DOHH2 (cell line): Measurements from ENCODE around the gene CUL3.
"Not testable (repeated sequence)": the region's sequence is repeated elsewhere in the genome, so short reads cannot be mapped to it uniquely, and the experiment has no call there.

Experiments
- H3F3A ChIP-seq: fragments of 200-600 bp; sonication (generic), shearing (Covaris generic); 2 replicates; pipeline ENCODE4 v1.6.0; 2016; ENCODE audit warnings: antibody characterized with exemption, mild to moderate bottlenecking; ENCODE audit not compliant: control insufficient read depth, insufficient read depth
- H3K27ac ChIP-seq: fragments of 200-600 bp; sonication (generic); 2 replicates; pipeline ENCODE4 v1.5.1; 2014; ENCODE audit warnings: low read depth, mild to moderate bottlenecking, low read length, moderate library complexity
- H3K27me3 ChIP-seq: fragments of 200-600 bp; sonication (generic); 2 replicates; pipeline ENCODE4 v1.6.1; 2014; ENCODE audit warnings: mild to moderate bottlenecking, low read length, mixed read lengths; ENCODE audit not compliant: control insufficient read depth
- H3K36me3 ChIP-seq: fragments of 200-600 bp; sonication (generic); 2 replicates; pipeline ENCODE4 v1.6.1; 2014; ENCODE audit warnings: mild to moderate bottlenecking, low read length, moderate library complexity, mixed read lengths; ENCODE audit not compliant: control insufficient read depth
- H3K4me1 ChIP-seq: fragments of 200-600 bp; sonication (generic); 2 replicates; pipeline ENCODE4 v1.6.1; 2014; ENCODE audit warnings: mild to moderate bottlenecking, low read length, mixed read lengths; ENCODE audit not compliant: control insufficient read depth
- H3K4me2 ChIP-seq: fragments of 200-600 bp; sonication (generic); 2 replicates; pipeline ENCODE4 v1.6.0; 2014; ENCODE audit warnings: mild to moderate bottlenecking, low read length, moderate library complexity
- H3K4me3 ChIP-seq: fragments of 200-600 bp; sonication (generic); 2 replicates; pipeline ENCODE4 v1.5.1; 2014; ENCODE audit warnings: mild to moderate bottlenecking, low read length, mixed read lengths
- H3K79me2 ChIP-seq: fragments of 200-600 bp; sonication (generic); 2 replicates; pipeline ENCODE4 v1.6.1; 2014; ENCODE audit warnings: mild to moderate bottlenecking, low read length, mixed read lengths; ENCODE audit not compliant: control insufficient read depth
- H3K9me2 ChIP-seq: fragments of 200-600 bp; sonication (generic); replicated peaks from 2 replicates; pipeline ENCODE4 v1.6.1; 2014; ENCODE audit warnings: mild to moderate bottlenecking, low read length, mixed read lengths; ENCODE audit not compliant: control insufficient read depth
- H3K9me3 ChIP-seq: fragments of 200-600 bp; sonication (generic); 2 replicates; pipeline ENCODE4 v1.6.1; 2014; ENCODE audit warnings: antibody characterized with exemption, low read length, mixed read lengths; ENCODE audit not compliant: control insufficient read depth, insufficient read depth
- H4K20me1 ChIP-seq: fragments of 200-600 bp; sonication (generic); 2 replicates; pipeline ENCODE4 v1.6.0; 2014; ENCODE audit warnings: low read depth, mild to moderate bottlenecking, antibody characterized with exemption, low read length, moderate library complexity; ENCODE audit not compliant: control insufficient read depth, insufficient read depth
- EZH2phosphoT487 ChIP-seq: fragments of 200-600 bp; sonication (generic); IDR thresholded peaks from 2 replicates; pipeline ENCODE4 v1.6.1; 2017; ENCODE audit warnings: borderline replicate concordance, mild to moderate bottlenecking, antibody characterized with exemption, low read length, moderate library complexity, mixed read lengths
- TF ChIP-seq, protein P1 (sequence below): fragments of 200-600 bp; sonication (generic); IDR thresholded peaks from one replicate; pipeline ENCODE4 v1.5.1; 2014; ENCODE audit warnings: antibody characterized with exemption, mild to moderate bottlenecking, low read depth, low read length; ENCODE audit not compliant: poor library complexity, severe bottlenecking

The CUL3 gene

DNA sequence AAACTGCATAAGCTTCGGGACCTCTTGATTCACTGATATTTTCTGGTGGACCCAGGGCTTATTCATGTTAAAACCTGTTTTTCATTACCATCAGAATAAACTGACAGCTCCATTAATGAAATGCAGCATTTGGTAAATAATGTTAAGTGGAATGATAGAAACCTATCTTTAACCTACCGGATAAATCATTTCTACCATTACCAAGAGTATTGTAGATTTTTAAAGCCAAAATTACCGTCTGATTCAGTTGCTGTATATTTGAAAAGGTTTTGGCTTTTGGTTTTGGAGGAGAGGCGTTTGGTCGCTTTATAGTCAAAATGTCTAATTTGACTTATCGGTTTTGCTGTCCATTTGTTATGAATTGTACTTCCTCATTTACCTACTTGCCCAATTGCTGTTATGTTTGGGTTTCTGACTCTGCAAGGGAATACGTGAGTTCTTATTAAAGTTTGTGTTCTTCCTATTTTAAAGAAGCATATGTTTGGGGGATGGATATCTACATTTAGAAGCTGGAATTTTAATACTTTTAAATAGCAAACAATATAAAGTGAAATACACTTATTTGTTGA lies 1.0 kb upstream of the CUL3 start:
- Histone ChIP-seq H3F3A (peaks cover 13% of the 10 kb centered on the region; the same call in 1 of the 2 replicates), H3K4me3 (peak overlapping the region; percentile 88)
- TF ChIP-seq, protein P1, sequence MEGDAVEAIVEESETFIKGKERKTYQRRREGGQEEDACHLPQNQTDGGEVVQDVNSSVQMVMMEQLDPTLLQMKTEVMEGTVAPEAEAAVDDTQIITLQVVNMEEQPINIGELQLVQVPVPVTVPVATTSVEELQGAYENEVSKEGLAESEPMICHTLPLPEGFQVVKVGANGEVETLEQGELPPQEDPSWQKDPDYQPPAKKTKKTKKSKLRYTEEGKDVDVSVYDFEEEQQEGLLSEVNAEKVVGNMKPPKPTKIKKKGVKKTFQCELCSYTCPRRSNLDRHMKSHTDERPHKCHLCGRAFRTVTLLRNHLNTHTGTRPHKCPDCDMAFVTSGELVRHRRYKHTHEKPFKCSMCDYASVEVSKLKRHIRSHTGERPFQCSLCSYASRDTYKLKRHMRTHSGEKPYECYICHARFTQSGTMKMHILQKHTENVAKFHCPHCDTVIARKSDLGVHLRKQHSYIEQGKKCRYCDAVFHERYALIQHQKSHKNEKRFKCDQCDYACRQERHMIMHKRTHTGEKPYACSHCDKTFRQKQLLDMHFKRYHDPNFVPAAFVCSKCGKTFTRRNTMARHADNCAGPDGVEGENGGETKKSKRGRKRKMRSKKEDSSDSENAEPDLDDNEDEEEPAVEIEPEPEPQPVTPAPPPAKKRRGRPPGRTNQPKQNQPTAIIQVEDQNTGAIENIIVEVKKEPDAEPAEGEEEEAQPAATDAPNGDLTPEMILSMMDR: no peak
- TF ChIP-seq EZH2phosphoT487: no peak

DNA sequence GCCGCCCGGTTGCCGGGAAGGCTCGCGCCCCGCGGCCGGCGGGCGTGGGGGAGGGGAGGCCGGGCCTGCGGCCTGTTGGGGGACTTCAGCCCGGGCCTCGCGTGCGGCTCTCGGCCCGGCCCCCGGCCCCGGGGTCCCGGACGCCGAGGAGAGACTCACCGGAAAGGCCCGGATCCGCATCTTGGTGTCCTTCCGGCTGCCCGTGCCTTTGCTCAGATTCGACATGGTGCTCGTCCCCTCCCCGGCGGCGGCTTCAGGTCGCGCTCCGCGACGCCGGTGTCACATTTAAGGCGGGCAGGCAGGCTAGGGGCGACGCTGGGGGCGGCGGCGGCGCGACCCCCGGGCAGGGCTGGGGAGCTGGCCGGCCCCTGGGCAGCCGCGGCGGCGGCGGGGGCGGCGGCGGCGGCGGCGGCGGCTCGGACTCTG lies 365 bp downstream of the CUL3 start:
- Histone ChIP-seq H3K4me3 (peak overlapping the region; percentile 75), H3K79me2 (peaks cover 65% of the 10 kb centered on the region), H4K20me1 (peaks cover 36% of the 10 kb centered on the region), H3K36me3 (peaks cover 44% of the 10 kb centered on the region), H3K27ac (peak overlapping the region; percentile 46), H3K27me3 (no peaks in the 10 kb centered on the region), H3K4me2 (peak overlapping the region; percentile 38; the same call in 1 of the 2 replicates), H3K9me3 (no peaks in the 10 kb centered on the region), H3F3A (peaks cover 13% of the 10 kb centered on the region; the same call in 1 of the 2 replicates), H3K9me2 (no peaks in the 10 kb centered on the region), H3K4me1 (peaks cover 57% of the 10 kb centered on the region)
- TF ChIP-seq, protein P1: no peak
- TF ChIP-seq EZH2phosphoT487: no peak

More for the DNA sequence above, 1.0 kb upstream of the CUL3 start:
- Histone ChIP-seq H3K4me2 (peak overlapping the region; percentile 81), H3K9me2 (no peaks in the 10 kb centered on the region), H3K27ac (peak overlapping the region; percentile 76), H3K9me3 (no peaks in the 10 kb centered on the region), H4K20me1 (peaks cover 26% of the 10 kb centered on the region), H3K79me2 (peaks cover 51% of the 10 kb centered on the region), H3K4me1 (peaks cover 47% of the 10 kb centered on the region), H3K27me3 (no peaks in the 10 kb centered on the region), H3K36me3 (peaks cover 31% of the 10 kb centered on the region)

DNA sequence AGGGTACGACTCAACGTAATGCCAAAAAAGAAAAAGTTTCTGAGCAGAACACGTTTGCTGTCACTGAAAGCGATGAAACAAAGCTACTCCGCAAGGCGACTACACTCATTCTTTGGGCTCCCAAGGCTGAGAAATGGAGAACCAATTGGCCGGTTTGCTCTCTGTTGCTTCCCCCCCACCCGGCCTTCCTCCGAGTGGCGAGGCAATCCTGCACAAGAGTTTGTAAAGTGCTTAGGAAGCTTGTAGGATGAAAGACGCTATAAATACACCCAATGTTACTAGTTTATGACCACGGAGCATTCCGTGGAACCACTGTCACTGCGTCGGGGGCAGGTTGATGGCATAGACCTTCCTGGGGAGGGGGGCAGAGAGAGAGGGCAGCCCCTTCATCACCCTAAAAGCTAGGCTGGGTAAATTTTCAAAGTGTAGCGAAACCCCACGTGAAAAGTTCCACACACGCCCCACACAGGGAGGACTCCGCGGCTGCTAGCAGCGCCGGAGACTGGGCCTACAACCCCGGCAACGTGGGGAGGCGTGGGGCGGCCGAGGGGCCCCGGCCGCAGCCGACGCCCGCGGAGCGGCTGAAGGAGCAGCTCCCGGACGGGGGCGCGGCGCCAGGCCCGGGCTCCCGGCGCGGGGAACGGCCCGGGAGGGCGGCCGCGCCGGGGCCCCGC lies 915 bp downstream of the CUL3 start:
- Histone ChIP-seq H3K9me3 (no peaks in the 10 kb centered on the region), H3K27ac (peak overlapping the region; percentile 46), H3K9me2 (no peaks in the 10 kb centered on the region), H3K4me2 (peak overlapping the region; percentile 74), H4K20me1 (peaks cover 41% of the 10 kb centered on the region), H3K27me3 (no peaks in the 10 kb centered on the region), H3K79me2 (peaks cover 71% of the 10 kb centered on the region), H3F3A (peaks cover 13% of the 10 kb centered on the region; the same call in 1 of the 2 replicates), H3K36me3 (peaks cover 50% of the 10 kb centered on the region), H3K4me3 (peak overlapping the region; percentile 99), H3K4me1 (peaks cover 63% of the 10 kb centered on the region)
- TF ChIP-seq EZH2phosphoT487: no peak
- TF ChIP-seq, protein P1: no peak

DNA sequence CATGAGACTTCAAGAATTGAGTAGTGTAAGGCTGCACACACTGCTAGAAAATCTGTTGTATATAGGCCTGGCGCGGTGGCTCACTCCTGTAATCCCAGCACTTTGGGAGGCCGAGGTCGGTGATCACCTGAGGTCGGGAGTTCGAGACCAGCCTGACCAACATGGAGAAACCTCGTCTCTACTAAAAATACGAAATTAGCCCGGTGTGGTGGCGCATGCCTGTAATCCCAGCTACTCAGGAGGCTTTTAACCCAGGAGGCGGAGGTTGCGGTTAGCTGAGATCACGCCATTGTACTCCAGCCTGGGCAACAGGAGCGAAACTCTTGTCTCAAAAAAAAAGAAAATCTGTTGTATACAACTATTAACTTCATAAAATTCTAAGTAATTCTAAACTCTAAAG lies 2.1 kb downstream of the CUL3 start:
- not testable (repeated sequence) for H3K27me3 ChIP-seq, H3K9me3 ChIP-seq, H3K27ac ChIP-seq, H3F3A ChIP-seq, H3K9me2 ChIP-seq
- peaks cover 71% of the 10 kb centered on the region for H3K4me1 ChIP-seq
- peaks cover 83% of the 10 kb centered on the region for H3K79me2 ChIP-seq
- H3K4me3 ChIP-seq: peak overlapping the region; percentile 99
- peaks cover 45% of the 10 kb centered on the region for H4K20me1 ChIP-seq
- peaks cover 60% of the 10 kb centered on the region for H3K36me3 ChIP-seq
- H3K4me2 ChIP-seq: peak overlapping the region; percentile 74
